Measurements from ENCODE around the gene SYNDIG1.

SYNDIG1 gene

GRCh38 chr20:24469116-24469893, at the start of gene SYNDIG1:
SYNDIG1 (plus strand) TSS chr20:24469629; CDS start chr20:24543098, 73,469 bp downstream.
- no peak for DNase-seq

DNA sequence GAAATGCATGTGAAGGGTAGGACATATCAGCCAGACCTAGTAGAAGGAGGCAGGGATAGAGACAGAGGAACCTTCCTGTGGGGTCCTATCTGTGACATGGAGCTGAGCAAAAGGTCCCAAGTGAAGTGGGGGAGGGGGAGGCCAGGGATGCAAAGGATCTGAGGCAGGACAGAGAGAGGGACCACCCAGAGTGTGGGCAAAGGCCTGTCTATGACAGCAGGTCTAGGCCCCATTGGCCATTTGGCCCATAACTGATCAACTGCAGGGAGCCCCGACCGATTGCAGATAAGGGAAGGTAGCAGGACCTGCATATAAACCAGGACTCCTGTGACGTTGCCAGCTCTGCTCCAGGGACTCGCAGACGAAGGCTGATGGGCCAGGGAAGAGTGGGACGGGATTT, 49.6 kb upstream of the SYNDIG1 start:
- DNase-seq = no peak

DNA sequence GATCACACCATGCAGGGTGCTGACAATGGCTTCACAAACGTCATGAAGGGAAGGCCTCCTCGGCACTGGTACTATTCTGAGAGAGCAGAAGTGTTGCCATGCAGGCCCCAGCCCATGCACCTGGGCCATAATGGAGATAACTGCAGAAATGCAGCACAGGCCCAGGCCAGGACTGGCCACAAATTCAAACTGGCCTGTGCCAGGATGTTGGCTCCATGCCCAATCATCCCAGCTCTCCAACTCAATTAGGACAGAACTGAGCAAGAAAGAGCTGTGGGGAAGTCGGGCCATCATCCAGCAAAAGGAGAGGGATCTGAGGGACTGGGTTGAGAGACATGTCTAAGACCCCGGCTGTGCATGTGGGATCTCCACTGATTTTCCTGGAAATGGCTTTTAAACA, 48.9 kb upstream of the SYNDIG1 start:
- no peak for DNase-seq

GRCh38 chr20:24421071-24421470, 48.4 kb upstream of the SYNDIG1 start:
- no peak for DNase-seq

- no peak for DNase-seq
Observed at GRCh38 chr20:24422091-24422760, 47.2 kb upstream of the SYNDIG1 start.

- no peak for DNase-seq
Observed at GRCh38 chr20:24423390-24424313, 45.8 kb upstream of the SYNDIG1 start.

DNA sequence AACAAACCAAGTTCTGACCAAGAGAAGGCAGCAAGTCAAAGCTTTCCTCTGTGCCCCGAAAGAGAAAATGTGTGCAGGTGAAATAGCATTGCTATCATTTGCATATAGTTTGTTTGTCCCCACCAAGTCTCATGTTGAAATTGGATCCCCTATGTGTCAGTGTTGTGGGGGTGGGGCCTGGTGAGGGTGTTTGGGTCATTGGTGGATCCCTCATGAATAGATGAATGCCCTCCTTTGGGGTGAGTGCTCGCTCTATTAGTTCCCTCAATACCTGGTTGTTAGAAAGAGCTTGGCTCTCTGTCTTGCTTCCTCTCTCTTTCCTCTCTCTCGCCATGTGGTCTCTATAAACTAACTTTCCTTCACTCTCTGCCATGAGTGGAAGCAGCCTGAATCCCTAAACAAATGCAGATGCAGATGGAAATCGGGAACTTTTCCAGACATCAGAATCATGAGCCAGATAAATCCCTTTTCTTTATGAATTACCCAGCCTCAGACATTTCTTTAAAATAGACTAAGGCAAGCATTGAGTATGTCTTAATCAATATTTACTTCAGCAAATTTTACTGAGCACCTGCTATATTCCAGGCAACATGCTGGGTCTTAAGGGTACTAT, 43.8 kb upstream of the SYNDIG1 start:
- DNase-seq = no peak

- DNase-seq = no peak
Observed at GRCh38 chr20:24431279-24432045, 38.0 kb upstream of the SYNDIG1 start.

GRCh38 chr20:24432046-24432442, 37.4 kb upstream of the SYNDIG1 start:
- no peak for DNase-seq

GRCh38 chr20:24436160-24436559, 33.3 kb upstream of the SYNDIG1 start:
- no peak for DNase-seq

DNA sequence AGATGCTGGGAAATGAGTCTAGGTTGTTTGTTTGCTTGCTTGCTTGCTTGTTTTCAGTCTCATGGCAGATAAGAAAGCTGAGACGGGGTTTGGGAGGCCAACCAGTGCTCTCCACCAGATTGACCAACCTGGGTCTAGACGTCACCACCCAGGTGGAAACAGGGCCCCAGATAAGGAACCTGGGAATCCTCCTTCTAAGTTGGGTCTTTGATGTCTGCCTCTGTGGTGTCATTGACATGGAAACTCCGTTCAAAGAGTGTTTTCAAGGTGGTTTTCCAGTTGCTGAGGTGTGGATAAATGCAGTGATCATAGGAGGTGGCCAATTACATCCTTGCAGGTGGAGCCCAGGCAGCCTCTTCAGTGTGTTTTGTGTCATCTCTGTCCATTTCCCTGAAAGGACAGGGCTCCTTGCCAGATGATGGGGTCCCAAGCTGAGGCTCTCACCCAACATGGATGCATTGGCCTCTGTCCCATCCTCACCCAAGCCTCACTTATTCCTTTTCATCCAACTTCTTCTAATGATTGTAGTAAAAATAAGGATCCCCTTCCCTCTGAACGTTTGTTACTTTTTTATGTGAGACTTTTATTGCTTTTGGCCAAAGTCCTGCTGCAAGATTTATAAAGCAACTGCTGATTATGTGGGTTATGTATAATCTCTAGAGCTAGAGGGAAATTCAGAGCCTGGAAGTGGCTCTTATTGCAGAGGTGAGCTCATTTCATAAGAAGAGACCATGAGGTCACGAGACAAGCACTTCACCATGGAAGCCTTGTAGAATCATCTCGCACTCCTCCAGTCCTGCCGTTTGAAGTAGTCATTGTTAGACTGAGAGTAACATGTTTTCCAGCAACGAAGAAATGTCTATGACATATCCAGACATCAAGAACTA, 32.0 kb upstream of the SYNDIG1 start:
- no peak for DNase-seq

GRCh38 chr20:24438331-24438730, 31.1 kb upstream of the SYNDIG1 start:
- no peak for DNase-seq

- no peak for DNase-seq
Observed at GRCh38 chr20:24439737-24440387, 29.6 kb upstream of the SYNDIG1 start.

DNA sequence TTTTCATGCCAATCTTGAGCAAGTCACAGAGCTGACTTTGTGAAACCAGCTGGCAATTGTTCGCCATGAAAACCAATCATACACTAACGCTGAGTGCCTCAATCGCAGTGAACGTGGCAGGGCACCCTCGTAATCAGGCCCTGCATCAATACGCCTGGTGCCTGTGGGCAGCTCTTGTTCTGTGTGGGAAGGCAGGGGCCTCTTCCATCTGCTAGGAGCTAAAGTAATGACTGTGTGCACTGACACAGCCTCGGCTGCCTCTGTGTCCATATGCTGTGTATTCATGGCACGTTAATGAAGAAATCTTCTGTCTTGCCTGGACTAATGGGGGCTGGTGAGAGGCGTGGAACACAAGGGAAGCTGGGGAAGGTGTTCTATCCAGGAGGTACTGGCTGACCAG, 27.8 kb upstream of the SYNDIG1 start:
- DNase-seq = no peak

- DNase-seq = no peak
Observed at GRCh38 chr20:24442909-24443308, 26.5 kb upstream of the SYNDIG1 start.

DNA sequence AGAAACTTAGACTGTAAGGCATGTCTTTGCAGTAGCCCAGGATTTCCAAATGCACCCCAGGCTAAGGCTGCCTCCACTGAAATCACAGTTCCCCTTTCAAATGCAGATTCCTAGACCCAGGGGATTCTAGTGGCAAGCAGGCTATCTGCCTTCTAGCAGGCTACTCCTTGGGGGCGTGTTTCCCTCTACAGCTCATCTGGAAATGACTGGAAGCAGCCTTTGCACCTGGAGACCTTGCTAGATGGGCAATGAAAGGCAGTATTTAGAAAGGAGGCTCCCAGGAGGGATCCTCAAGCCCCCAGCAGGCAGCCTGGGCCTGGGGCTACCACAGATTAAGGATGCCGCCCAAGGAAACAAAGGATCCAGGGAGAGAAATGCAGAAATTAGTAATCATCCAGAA, 26.0 kb upstream of the SYNDIG1 start:
- no peak for DNase-seq

DNA sequence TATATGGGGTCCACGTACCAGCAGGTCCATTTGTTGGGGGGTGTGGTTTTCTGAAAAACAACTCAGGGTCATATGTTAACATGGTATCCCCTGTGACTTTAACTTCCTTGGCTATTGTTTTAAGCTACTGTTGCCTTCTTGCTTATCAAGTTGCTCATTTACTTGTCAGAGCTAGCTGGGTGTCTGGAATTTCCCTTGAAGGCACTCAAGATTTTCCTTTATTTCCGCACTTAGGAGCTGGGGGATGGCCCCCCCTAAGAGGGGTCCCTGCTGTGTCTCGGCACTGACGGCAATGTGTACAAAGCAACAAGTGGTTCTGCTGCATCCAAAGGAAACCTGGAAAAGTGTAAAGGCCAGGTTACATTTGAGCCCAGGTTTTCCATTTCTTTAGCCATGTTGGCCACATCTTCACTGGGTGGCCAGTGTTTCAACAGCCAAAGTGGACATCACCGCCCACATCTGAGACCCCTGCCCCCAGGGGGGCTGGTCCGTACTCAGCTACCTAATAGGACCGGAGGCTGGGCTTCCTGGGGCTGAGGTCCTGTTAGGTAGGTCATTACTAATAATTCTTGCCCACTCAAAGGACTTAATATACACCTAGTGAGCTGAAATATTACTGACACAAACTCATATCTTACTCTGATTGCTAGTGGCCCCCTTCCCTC, 24.8 kb upstream of the SYNDIG1 start:
- DNase-seq = no peak

GRCh38 chr20:24445510-24446170, 23.8 kb upstream of the SYNDIG1 start:
- DNase-seq = no peak

DNA sequence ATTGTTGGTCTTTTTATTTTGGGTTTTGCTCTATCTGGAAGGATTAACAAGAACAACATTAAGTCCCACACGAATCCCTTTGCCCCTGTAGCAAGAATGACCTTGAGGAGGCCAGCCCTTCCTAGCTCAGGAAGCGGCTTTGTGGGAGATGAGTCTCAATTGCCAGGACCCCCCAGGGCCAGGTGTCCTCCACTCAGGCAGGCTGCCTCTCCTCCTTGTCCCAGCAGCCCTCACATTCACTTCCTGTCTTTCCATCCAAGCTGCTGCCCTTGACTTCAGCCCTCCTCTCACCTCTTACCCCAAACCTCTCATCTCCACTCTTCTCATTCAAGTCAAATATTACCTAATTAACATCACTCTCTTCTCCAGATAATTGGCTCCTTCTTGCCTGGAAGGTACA, 22.6 kb upstream of the SYNDIG1 start:
- no peak for DNase-seq
